ENCODE results near the gene ZKSCAN8. TPM values are rescaled to one million over a fixed set of nuclear protein-coding genes. Genes with fewer than 3 reads are reported as not detected.

ZKSCAN8 gene
- total RNA-seq: 17.2 and 19.2 TPM in 2 replicates

DNA sequence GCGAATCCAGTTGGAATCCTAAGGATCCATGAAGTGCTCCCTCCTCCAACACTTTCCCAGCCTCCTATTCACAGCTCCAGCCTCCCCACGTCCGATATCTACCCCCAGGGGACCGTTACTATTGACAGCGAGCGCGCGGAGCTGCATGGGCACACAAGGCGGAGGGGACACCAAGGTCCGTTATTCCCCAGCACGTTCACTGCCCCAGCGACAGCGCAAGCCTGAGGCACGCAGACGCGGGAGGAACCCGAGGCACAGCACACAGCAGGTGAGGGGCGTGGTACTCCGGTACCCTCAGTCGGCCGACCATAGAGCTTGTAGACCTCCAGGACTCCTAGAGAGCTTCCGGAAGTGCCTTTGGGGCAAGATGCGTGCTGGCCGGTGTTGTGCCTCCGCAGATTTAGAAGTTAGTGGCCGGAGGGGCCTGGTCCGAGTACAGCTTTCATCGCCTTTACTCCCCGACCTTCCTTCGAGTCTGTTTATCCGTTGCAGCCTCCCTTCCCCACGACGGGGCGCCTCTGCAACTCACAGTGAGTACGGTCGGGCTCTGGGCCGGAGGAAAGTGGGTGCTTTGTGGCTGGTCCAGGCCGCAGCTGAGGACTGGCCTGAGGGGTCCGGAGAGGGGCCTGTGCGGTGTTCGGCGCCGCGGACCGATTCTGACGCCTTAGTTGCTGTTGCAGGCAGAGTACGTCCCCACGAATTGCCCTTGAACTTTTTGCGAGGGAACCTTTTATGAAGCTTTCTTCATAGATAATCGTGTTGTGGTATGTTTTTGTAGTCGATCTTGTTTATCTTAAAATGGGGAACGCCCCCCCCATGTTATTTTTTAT lies at the start of gene ZKSCAN8:
TSS of gene ZKSCAN8 (plus strand) at position 384 of the 830 bp plus-strand sequence. CDS start 6,525 bp downstream, outside the sequence.

GRCh38 chr6:28124350-28124970 lies 17.2 kb upstream of the ZKSCAN8 start, which contains the start of gene ZSCAN16:
Gene ZSCAN16 (plus strand): TSS chr6:28124609. CDS start chr6:28125444, 835 bp downstream.

Other genes starting within 250 kb of the ZKSCAN8 start
- not detected in 2 replicates for gene OR2B2, start 229.5 kb upstream of the ZKSCAN8 start, total RNA-seq
- not detected in 2 replicates for gene OR2B6, start 184.6 kb upstream of the ZKSCAN8 start, total RNA-seq
- 0.25 and 0.77 TPM in 2 replicates for gene ZNF165, start 61.3 kb upstream of the ZKSCAN8 start, total RNA-seq
- 4.9 and 5.8 TPM in 2 replicates for gene ZSCAN16, start 17.3 kb upstream of the ZKSCAN8 start, total RNA-seq
- 12.9 and 13.4 TPM in 2 replicates for gene ZSCAN9, start 83.4 kb downstream of the ZKSCAN8 start, total RNA-seq
- 5.4 and 6.0 TPM in 2 replicates for gene ZKSCAN4, start 110.4 kb downstream of the ZKSCAN8 start, total RNA-seq
- 1.00 and 1.9 TPM in 2 replicates for gene NKAPL, start 117.4 kb downstream of the ZKSCAN8 start, total RNA-seq
- gene ZSCAN26, start 125.3 kb downstream of the ZKSCAN8 start, total RNA-seq: 19.4 and 21.9 TPM in 2 replicates
- gene PGBD1, start 139.7 kb downstream of the ZKSCAN8 start, total RNA-seq: 7.9 and 9.5 TPM in 2 replicates
- 7.9 and 19.7 TPM in 2 replicates for gene ZSCAN31, start 194.3 kb downstream of the ZKSCAN8 start, total RNA-seq
- gene ZKSCAN3, start 208.1 kb downstream of the ZKSCAN8 start, total RNA-seq: 5.9 and 6.1 TPM in 2 replicates

Measured in uterine smooth muscle cell (primary cell).